ENCODE results near the gene HIBCH.

The HIBCH gene

GRCh38 chr2:190217616-190218015 is 102.0 kb downstream of the HIBCH start:
- no peak for TF ChIP-seq CTCF (IDR thresholded peaks at IDR 0.05; ENCODE audit: insufficient read depth, low read depth, low read length, missing control alignments)
- no peak overlapping the region for H3K4me3 ChIP-seq (ENCODE audit: low read length)
- DNase-seq (ENCODE audit: low read depth): no peak

- DNase-seq (ENCODE audit: low read depth): no peak
- H3K4me3 ChIP-seq (ENCODE audit: low read length): no peak overlapping the region
- TF ChIP-seq CTCF (IDR thresholded peaks at IDR 0.05; ENCODE audit: insufficient read depth, low read depth, low read length, missing control alignments): no peak
Observed at GRCh38 chr2:190216829-190217228, 102.8 kb downstream of the HIBCH start.

DNA sequence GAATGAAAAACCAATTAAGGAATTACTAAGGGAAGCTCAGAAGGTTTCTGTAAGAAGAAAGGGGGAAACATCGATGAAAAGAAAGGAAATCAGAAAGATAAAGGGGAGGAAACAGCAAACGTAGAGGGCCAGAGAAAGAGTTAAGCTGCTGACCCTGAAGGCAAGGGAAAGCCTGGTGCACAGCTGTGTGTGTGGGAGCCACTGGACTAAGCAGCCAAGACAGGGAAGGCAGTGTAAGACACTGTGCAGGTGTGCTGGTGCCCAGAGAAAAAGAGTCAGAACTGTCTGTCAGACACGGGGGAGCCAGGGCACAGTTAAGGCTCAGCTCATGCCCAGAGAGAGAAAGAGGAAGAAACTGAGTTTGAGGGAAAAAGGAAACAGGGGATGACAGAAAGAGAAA is 104.0 kb downstream of the HIBCH start:
- TF ChIP-seq CTCF (IDR thresholded peaks at IDR 0.05; ENCODE audit: insufficient read depth, low read depth, low read length, missing control alignments): no peak
- no peak for DNase-seq (ENCODE audit: low read depth)
- H3K4me3 ChIP-seq (ENCODE audit: low read length): no peak overlapping the region

DNA sequence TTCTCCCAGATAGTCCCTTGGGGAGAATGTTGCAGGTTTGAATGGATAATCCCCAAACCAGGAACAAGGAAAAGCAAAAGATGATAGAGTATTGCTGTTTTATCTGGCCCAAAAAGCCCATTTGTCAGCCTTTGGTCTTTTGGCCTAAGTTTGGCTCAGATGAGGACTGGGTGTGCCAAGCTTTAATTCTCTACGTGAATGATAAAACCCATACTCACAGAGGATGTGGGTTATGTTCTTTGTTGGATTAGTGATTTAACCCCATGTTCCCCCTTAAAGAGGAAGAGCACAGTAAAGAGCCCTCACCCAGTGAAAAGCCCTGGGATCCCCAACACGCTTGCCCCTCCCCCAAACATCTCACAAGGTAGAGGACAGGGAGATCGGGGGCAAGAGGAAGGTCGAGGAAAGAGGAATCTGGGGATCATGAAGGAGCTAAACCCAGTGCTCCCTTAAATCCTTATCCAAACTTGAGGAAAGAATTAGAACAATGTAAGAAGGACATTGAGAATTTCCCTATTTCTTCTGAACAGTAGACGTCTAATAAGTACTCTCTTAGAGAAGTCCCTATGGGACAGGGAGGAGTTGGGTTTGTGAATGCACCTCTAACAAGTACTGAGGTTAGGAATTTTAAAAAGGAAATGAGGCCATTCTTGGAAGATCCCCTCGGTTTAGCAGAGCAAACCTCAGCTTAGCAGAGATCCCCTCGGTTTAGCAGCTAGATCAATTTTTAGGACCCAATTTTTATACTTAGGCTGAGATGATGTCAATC is 105.0 kb downstream of the HIBCH start:
- no peak for TF ChIP-seq CTCF (IDR thresholded peaks at IDR 0.05; ENCODE audit: insufficient read depth, low read depth, low read length, missing control alignments)
- no peak for DNase-seq (ENCODE audit: low read depth)
- H3K4me3 ChIP-seq (ENCODE audit: low read length): no peak overlapping the region

DNA sequence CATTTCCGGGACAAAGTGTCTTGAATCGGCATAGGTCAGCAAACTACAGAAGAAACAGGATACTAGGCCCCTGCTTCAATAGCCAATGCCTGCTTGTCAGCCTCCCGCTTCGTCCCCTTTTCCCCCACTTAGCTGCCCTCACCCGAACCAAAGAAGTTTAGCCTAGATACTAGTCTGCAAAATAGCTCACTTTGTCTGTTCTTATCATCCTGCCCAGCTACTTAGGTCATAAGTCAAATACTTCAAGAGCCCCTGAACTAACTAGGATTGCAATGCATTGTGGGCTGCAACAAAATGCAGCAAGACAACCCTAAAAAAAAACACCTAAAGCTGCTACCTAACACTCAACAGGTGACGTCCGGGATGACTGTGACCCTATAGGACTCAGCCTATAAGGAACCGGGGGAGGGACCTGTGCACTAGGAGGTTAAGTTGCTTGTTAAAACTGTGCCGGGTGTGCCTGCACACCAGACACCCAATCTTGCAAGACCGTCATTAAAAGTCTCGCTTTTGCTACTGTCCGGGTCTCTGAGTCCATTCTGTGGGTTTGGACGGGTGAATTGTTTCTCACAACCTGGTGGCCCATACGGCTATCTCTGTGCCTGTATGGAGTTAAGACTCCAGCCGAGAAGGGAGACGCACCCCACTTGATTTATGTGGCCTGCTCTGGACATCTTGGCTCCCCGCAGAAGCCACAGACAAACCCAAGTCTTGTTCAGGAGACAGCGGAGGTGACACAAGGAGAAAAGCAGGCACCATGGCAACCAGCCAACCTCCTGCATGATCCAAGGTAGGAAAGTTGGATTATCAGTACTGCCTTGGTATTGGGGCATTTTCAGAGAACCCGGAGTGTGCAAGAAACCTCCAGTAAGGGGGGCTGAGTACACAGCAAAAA is 105.9 kb downstream of the HIBCH start:
- DNase-seq (ENCODE audit: low read depth): no peak
- no peak overlapping the region for H3K4me3 ChIP-seq (ENCODE audit: low read length)
- no peak for TF ChIP-seq CTCF (IDR thresholded peaks at IDR 0.05; ENCODE audit: insufficient read depth, low read depth, low read length, missing control alignments)

DNA sequence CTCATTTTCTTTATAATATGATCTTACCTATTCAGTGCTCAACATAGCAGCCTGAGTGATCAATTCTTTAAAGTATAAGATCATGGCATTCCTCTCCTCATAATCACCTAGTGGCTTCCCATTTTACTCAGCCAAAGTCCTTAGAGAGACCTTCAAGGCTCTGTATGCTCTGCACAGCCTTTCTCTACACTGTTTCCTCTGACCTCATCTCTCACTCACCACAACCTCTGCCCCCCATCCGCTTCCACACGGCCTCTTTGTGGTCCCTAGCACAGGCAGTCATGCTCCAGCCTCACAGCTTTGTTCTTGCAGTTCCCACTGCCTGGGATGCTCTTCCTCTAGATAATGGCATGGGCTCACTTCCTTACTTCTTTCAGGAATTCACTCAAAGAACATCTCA is 109.2 kb downstream of the HIBCH start:
- no peak for TF ChIP-seq CTCF (IDR thresholded peaks at IDR 0.05; ENCODE audit: insufficient read depth, low read depth, low read length, missing control alignments)
- no peak for DNase-seq (ENCODE audit: low read depth)
- H3K4me3 ChIP-seq (ENCODE audit: low read length): no peak overlapping the region

Measured in epithelial cell of esophagus (primary cell).